ENCODE measurements around the gene PDE6A. TPM values are rescaled to one million over a fixed set of nuclear protein-coding genes. Genes with fewer than 3 reads are reported as not detected.

The PDE6A gene
- total and polyA plus RNA-seq, 2 of the 13 experiments (the other 11 are each of a cell fraction or from before 2014, with no cell fraction given) = 0.01 TPM; not detected in 1

DNA sequence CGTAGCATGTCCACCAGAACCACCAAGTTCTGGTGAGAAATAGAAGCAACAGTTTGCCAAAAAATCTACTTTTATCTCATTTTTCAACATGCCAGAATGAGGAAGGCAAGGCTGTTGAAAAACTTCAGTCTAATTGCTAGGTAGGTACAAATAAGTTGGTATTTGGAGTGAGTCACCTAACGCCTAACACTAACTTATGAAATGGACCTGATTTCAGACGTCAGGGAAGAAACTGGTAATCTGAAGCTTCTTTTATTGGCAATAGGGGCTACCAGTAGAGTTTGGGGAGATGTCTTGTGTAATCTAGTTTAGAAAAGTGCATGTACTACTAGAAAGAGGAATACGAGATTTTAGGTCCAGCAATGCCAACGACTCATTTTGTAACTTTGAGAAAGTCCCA is 4.4 kb upstream of the PDE6A start (continued):
- TF ChIP-seq, protein P1, sequence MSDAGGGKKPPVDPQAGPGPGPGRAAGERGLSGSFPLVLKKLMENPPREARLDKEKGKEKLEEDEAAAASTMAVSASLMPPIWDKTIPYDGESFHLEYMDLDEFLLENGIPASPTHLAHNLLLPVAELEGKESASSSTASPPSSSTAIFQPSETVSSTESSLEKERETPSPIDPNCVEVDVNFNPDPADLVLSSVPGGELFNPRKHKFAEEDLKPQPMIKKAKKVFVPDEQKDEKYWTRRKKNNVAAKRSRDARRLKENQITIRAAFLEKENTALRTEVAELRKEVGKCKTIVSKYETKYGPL (CRISPR knock-in tag; IDR thresholded peaks at IDR 0.05) = no peak
- TF ChIP-seq, protein P2, sequence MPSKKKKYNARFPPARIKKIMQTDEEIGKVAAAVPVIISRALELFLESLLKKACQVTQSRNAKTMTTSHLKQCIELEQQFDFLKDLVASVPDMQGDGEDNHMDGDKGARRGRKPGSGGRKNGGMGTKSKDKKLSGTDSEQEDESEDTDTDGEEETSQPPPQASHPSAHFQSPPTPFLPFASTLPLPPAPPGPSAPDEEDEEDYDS (CRISPR knock-in tag; IDR thresholded peaks at IDR 0.05) = no peak

DNA sequence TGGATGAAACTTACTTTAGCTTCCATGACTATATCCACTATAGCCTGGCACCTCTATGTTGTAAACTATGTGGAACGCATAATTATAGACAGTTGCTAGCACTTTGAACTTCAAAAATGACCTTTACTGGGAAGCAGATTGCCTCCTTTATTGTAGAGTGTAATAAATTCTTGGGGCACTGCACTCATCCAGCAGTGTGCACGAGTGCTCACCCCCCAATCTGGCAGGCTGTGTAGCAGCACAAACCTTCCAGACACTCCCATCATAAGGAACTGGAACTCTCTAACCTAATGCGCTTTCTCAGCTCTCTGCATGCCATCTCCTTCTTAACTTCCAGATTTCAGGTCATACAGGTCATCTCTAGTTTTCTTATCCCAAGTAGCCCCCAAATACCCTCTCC is 1.5 kb upstream of the PDE6A start:
- no TSS peak for BruUV-seq (replicated peaks)
- Histone ChIP-seq H3K9me3 (ENCODE audit: low read length) (no peaks in the 10 kb centered on the region), H2AFZ (ENCODE audit: low read length) (no peak overlapping the region), H3K79me2 (ENCODE audit: insufficient read depth, low read length) (no peaks in the 10 kb centered on the region), H3K4me1 (ENCODE audit: insufficient read depth, low read length) (peaks cover 26% of the 10 kb centered on the region), H3K27ac (ENCODE audit: extremely low read length, insufficient read depth, low read length) (no peak overlapping the region), H3K4me3 (replicated peaks in 1 of 3; ENCODE audit: insufficient read depth in 1 of 3, low read depth in 2 of 3, low read length in 3 of 3) (no peak overlapping the region), H3K27me3 (ENCODE audit: control insufficient read depth in 1 of 2, insufficient read depth in 2 of 2, low read length in 2 of 2) (peaks cover 2 to 10% of the 10 kb centered on the region in 2 experiments; a peak in 4 of 5 replicates), H3K9ac (ENCODE audit: insufficient read depth, low read depth, low read length) (no peak overlapping the region), H3K4me2 (ENCODE audit: low read depth, low read length) (no peak overlapping the region), H3K36me3 (replicated peaks in 1 of 2; ENCODE audit: control insufficient read depth in 1 of 2, insufficient read depth in 2 of 2, low read length in 2 of 2) (no peaks in the 10 kb centered on the region), H4K20me1 (ENCODE audit: insufficient read depth, low read length) (no peaks in the 10 kb centered on the region)
- DNase-seq (ENCODE audit: low spot score) = no peak
- ChIA-PET POLR2A (no interaction called here), CTCF (ENCODE audit: low intra/inter-chr PET ratio, low total read pairs) (no interaction called here)
- ATAC-seq = no peak
- TF ChIP-seq, protein P3, sequence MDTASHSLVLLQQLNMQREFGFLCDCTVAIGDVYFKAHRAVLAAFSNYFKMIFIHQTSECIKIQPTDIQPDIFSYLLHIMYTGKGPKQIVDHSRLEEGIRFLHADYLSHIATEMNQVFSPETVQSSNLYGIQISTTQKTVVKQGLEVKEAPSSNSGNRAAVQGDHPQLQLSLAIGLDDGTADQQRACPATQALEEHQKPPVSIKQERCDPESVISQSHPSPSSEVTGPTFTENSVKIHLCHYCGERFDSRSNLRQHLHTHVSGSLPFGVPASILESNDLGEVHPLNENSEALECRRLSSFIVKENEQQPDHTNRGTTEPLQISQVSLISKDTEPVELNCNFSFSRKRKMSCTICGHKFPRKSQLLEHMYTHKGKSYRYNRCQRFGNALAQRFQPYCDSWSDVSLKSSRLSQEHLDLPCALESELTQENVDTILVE (CRISPR knock-in tag; IDR thresholded peaks at IDR 0.05) = no peak
- TF ChIP-seq HNRNPUL1 (IDR thresholded peaks at IDR 0.05; ENCODE audit: low read depth, low read length) (no peak), U2AF1 (optimal IDR thresholded peaks at IDR 0.05; ENCODE audit: low read depth, low read length) (no peak)
- TF ChIP-seq, protein P4, sequence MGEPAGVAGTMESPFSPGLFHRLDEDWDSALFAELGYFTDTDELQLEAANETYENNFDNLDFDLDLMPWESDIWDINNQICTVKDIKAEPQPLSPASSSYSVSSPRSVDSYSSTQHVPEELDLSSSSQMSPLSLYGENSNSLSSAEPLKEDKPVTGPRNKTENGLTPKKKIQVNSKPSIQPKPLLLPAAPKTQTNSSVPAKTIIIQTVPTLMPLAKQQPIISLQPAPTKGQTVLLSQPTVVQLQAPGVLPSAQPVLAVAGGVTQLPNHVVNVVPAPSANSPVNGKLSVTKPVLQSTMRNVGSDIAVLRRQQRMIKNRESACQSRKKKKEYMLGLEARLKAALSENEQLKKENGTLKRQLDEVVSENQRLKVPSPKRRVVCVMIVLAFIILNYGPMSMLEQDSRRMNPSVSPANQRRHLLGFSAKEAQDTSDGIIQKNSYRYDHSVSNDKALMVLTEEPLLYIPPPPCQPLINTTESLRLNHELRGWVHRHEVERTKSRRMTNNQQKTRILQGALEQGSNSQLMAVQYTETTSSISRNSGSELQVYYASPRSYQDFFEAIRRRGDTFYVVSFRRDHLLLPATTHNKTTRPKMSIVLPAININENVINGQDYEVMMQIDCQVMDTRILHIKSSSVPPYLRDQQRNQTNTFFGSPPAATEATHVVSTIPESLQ (CRISPR knock-in tag; conservative IDR thresholded peaks at IDR 0.05) = no peak
- 31% methylated on average over 3 of the region's 3 CpGs for WGBS (ENCODE audit: low lambda C conversion rate)
- intact Hi-C loops (cut with micrococcal nuclease; ENCODE audit: unreplicated experiment) (no loop called here), in situ Hi-C loops (cut with HindIII; ENCODE audit: extremely low pct_ligation_motif_present, low pct_unique_long_range_greater_than_20kb) (no loop called here)
- FAIRE-seq = no peak
